ENCODE data around the gene PTCRA. TPM values are rescaled to one million over a fixed set of nuclear protein-coding genes. Genes with fewer than 3 reads are reported as not detected.

Gene PTCRA
- total and polyA plus RNA-seq, 2 donors (not counting 3 experiments of a cell fraction or from before 2014, with no cell fraction given), result not detected

GRCh38 chr6:42959917-42960242 lies 44.0 kb downstream of the PTCRA start:
- Histone ChIP-seq H3K27me3 (ENCODE audit: control insufficient read depth in 2 of 2, insufficient read depth in 2 of 2, low read length in 2 of 2) (no peaks in the 10 kb centered on the region), H3K79me2 (ENCODE audit: control insufficient read depth, insufficient read depth, low read length) (no peaks in the 10 kb centered on the region), H3K27ac (ENCODE audit: insufficient read depth, low read depth, low read length) (no peak overlapping the region), H3K36me3 (ENCODE audit: control insufficient read depth in 2 of 2, extremely low read depth in 1 of 2, insufficient read depth in 2 of 2, low read length in 2 of 2) (peaks cover 0 to 9% of the 10 kb centered on the region in 2 experiments), H3K9me1 (replicated peaks; ENCODE audit: control insufficient read depth, extremely low read depth, insufficient read depth, low read length) (no peaks in the 10 kb centered on the region), H3K4me3 (replicated peaks in 1 of 3; ENCODE audit: insufficient read depth in 1 of 3, low read depth in 1 of 3, low read length in 3 of 3) (peak overlapping the region in 2 of 3 experiments; percentile 10 to 38), H3K9ac (replicated peaks; ENCODE audit: extremely low read depth, insufficient read depth, low read length) (no peak overlapping the region), H3K4me1 (ENCODE audit: control insufficient read depth, extremely low read depth, insufficient read depth, low read length) (peaks cover 10% of the 10 kb centered on the region), H3K9me3 (replicated peaks; ENCODE audit: control insufficient read depth, insufficient read depth, low read length) (no peaks in the 10 kb centered on the region), H2AFZ (ENCODE audit: low read depth, low read length) (peak overlapping the region; percentile 44), H3K4me2 (ENCODE audit: insufficient read depth, low read length) (peak overlapping the region; percentile 72), H4K20me1 (replicated peaks; ENCODE audit: control insufficient read depth, extremely low read depth, insufficient read depth, low read length) (no peaks in the 10 kb centered on the region)
- POLR2A ChIA-PET, result no interaction called here
- CTCF ChIA-PET, result interaction anchor here (2.8 kb wide), 1 partner anchor 184 kb away, joined by 9 read pairs; no protein-coding TSS in a partner anchor
- intact Hi-C loops (cut with micrococcal nuclease), result loop anchor here (2.0 to 5.0 kb wide), 4 partner anchors 19 to 59 kb away; partner anchors contain the start of genes CNPY3, KLHDC3, MEA1 and PEX6
- dilution Hi-C loops (cut with MboI; ENCODE audit: extremely low pct_ligation_motif_present, low sequenced_read_pairs), result no loop called here
- TF ChIP-seq JUN (IDR thresholded peaks at IDR 0.05; ENCODE audit: borderline replicate concordance, insufficient read depth, insufficient read length, low read depth), result no peak
- TF ChIP-seq GATA2 (IDR thresholded peaks at IDR 0.05; ENCODE audit: insufficient read depth, insufficient read length, low read depth, low read length), result no peak
- TF ChIP-seq CTCF (IDR thresholded peaks at IDR 0.05; ENCODE audit: extremely low read depth in 1 of 2, insufficient read depth in 1 of 2, low read depth in 1 of 2, low read length in 2 of 2), result no peak
- no peak for TF ChIP-seq FOS (IDR thresholded peaks at IDR 0.05; ENCODE audit: borderline replicate concordance, insufficient read depth, low read length)
- no peak for TF ChIP-seq MAX (IDR thresholded peaks at IDR 0.05; ENCODE audit: insufficient read depth, insufficient read length)
- no peak for TF ChIP-seq POLR2AphosphoS5 (IDR thresholded peaks at IDR 0.05; ENCODE audit: insufficient read depth, low read depth, low read length)
- TF ChIP-seq MYC (IDR thresholded peaks at IDR 0.05; ENCODE audit: low read depth, low read length), result no peak
- no peak for TF ChIP-seq EZH2 (IDR thresholded peaks at IDR 0.05; ENCODE audit: borderline replicate concordance, low read depth, low read length, severe bottlenecking)
- no peak for TF ChIP-seq POLR2A (IDR thresholded peaks at IDR 0.05; ENCODE audit: low read depth, low read length)
- FAIRE-seq (no peak), DNase-seq (ENCODE audit: low read depth, low spot score) (no peak)
- BruUV-seq (replicated peaks), result no TSS peak

All from endothelial cell of umbilical vein (primary cell).